GM19324 (cell line): Measurements from ENCODE around the gene SLC7A5.
"Not testable (repeated sequence)": the region's sequence is repeated elsewhere in the genome, so short reads cannot be mapped to it uniquely, and the experiment has no call there.

ENCODE experiments used
- ATAC-seq: cut with Tn5 transposase; IDR thresholded peaks from one replicate; pipeline ENCODE4 v1.9.1; 2021; ENCODE audit warnings: mild to moderate bottlenecking, moderate library complexity; ENCODE audit not compliant: unreplicated experiment, low FRiP score

SLC7A5 gene

GRCh38 chr16:87824991-87825841 is 44.1 kb downstream of the SLC7A5 start:
- no peak for ATAC-seq

- ATAC-seq: no peak
Measured at GRCh38 chr16:87824016-87824990, 45.0 kb downstream of the SLC7A5 start.

GRCh38 chr16:87823181-87823929 is 46.0 kb downstream of the SLC7A5 start:
- ATAC-seq: no peak

GRCh38 chr16:87822108-87822970 is 47.0 kb downstream of the SLC7A5 start:
- no peak for ATAC-seq

GRCh38 chr16:87821376-87822107 is 47.8 kb downstream of the SLC7A5 start:
- no peak for ATAC-seq

- ATAC-seq: no peak
Measured at GRCh38 chr16:87819983-87820382, 49.3 kb downstream of the SLC7A5 start.

GRCh38 chr16:87819282-87819681 is 50.0 kb downstream of the SLC7A5 start:
- no peak for ATAC-seq

GRCh38 chr16:87818533-87819161 is 50.7 kb downstream of the SLC7A5 start:
- no peak for ATAC-seq

- no peak for ATAC-seq
Measured at GRCh38 chr16:87817910-87818309, 51.4 kb downstream of the SLC7A5 start.

- ATAC-seq: not testable (repeated sequence)
Measured at GRCh38 chr16:87817370-87817769, 51.9 kb downstream of the SLC7A5 start.

- no peak for ATAC-seq
Measured at GRCh38 chr16:87816507-87817100, 52.7 kb downstream of the SLC7A5 start.

- ATAC-seq: no peak
Measured at GRCh38 chr16:87815567-87815966, 53.7 kb downstream of the SLC7A5 start.

- no peak for ATAC-seq
Measured at GRCh38 chr16:87812200-87812656, 57.1 kb downstream of the SLC7A5 start.

GRCh38 chr16:87811454-87811853 is 57.9 kb downstream of the SLC7A5 start:
- not testable (repeated sequence) for ATAC-seq

GRCh38 chr16:87809150-87809902 is 60.0 kb downstream of the SLC7A5 start:
- no peak for ATAC-seq

GRCh38 chr16:87808108-87808507 is 61.2 kb downstream of the SLC7A5 start:
- no peak for ATAC-seq
